ENCODE measurements around the gene PLET1. TPM values are rescaled to one million over a fixed set of nuclear protein-coding genes. Genes with fewer than 3 reads are reported as not detected.

The PLET1 gene, protein sequence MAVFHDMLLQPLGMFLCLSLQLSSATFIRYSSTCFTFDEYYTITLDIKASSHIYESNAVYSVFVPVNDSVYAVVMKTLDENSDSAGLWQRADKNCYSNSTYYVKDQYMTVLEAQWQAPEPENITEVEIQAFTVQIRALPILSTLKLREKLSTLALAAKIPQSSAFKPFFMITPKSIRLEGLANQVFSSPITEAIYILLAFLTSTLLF
- total RNA-seq (2014; rRNA removed; shearing (Covaris generic)), result not detected in 2 replicates
- not detected in 2 replicates for total RNA-seq (2022)
- Bru-seq, nascent RNA, result not detected
- BruChase-seq, experiment 1, labeled RNA remaining after a 6-hour chase, result not detected
- BruChase-seq, experiment 2, labeled RNA remaining after a 2-hour chase, result not detected
- long read RNA-seq, partial matches to known transcripts, result 0 of 4 reads
- long read RNA-seq, other reads (novel, unspliced or antisense), result 4 of 4 reads

GRCh38 chr11:112260490-112260889 is at the start of gene PLET1:
PLET1 (minus strand) TSS chr11:112260860; CDS start chr11:112260589, 271 bp downstream.
- Histone ChIP-seq H2AFZ (ENCODE audit: low read length) (no peak within 1 kb of the TSS), H3K4me3 (ENCODE audit: low read depth, low read length, poor library complexity, severe bottlenecking) (no peak within 1 kb of the TSS), H3K36me3 (ENCODE audit: insufficient read depth, low read length) (no peaks in the 10 kb centered on the region), H3K4me1 (ENCODE audit: insufficient read depth, low read length, poor library complexity, severe bottlenecking) (no peaks in the 10 kb centered on the region), H3K27ac (ENCODE audit: low read depth, low read length, poor library complexity, severe bottlenecking) (no peak within 1 kb of the TSS), H3K79me2 (ENCODE audit: insufficient read depth, low read depth, low read length) (no peaks in the 10 kb centered on the region), H3K4me2 (ENCODE audit: low read length) (no peak within 1 kb of the TSS), H4K20me1 (ENCODE audit: insufficient read depth, low read length) (no peaks in the 10 kb centered on the region), H3K9me2 (ENCODE audit: insufficient read depth, low read length) (no peaks in the 10 kb centered on the region), H3K9me3 (ENCODE audit: low read length) (no peaks in the 10 kb centered on the region)
- BruUV-seq (replicated peaks), result no TSS peak
- no peak for DNase-seq (ENCODE audit: low spot score)
- ChIA-PET CTCF (ENCODE audit: unreplicated experiment) (no interaction called here), POLR2A (no interaction called here)
- intact Hi-C loops (cut with micrococcal nuclease; ENCODE audit: unreplicated experiment), result no loop called here
- TF ChIP-seq CTCF (conservative IDR thresholded peaks at IDR 0.05; ENCODE audit: low read length), result no peak
- TF ChIP-seq EZH2phosphoT487 (IDR thresholded peaks at IDR 0.05; ENCODE audit: borderline replicate concordance, low read depth, low read length), result no peak

DNA sequence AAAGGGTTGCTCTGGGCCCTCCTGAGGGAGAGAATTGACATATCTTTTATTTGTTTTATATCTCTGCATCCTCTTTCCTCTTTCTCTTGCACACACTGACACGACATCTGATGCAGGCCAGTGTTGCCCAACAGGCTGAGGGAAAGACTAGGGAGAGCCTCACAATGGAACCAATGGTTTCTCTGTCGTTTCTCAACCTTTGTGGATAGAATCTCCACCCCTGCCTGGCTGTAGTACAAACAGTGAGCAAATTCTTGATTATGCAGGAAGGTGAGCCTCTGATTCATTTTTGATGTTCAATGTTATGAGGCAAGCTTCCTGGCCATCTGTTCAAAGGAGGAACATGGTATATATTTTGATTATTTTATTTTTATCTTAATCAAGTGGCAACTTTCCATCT is 49.8 kb upstream of the PLET1 start:
- Histone ChIP-seq H3K27ac (ENCODE audit: low read depth, low read length, poor library complexity, severe bottlenecking) (no peak overlapping the region), H3K4me1 (ENCODE audit: insufficient read depth, low read length, poor library complexity, severe bottlenecking) (no peaks in the 10 kb centered on the region), H4K20me1 (ENCODE audit: insufficient read depth, low read length) (no peaks in the 10 kb centered on the region), H3K9me2 (ENCODE audit: insufficient read depth, low read length) (no peaks in the 10 kb centered on the region), H2AFZ (ENCODE audit: low read length) (no peak overlapping the region), H3K36me3 (ENCODE audit: insufficient read depth, low read length) (no peaks in the 10 kb centered on the region), H3K79me2 (ENCODE audit: insufficient read depth, low read depth, low read length) (no peaks in the 10 kb centered on the region), H3K4me2 (ENCODE audit: low read length) (no peak overlapping the region), H3K4me3 (ENCODE audit: low read depth, low read length, poor library complexity, severe bottlenecking) (no peak overlapping the region), H3K9me3 (ENCODE audit: low read length) (no peaks in the 10 kb centered on the region)
- POLR2A ChIA-PET, result no interaction called here
- CTCF ChIA-PET (ENCODE audit: unreplicated experiment), result no interaction called here
- intact Hi-C loops (cut with micrococcal nuclease; ENCODE audit: unreplicated experiment), result no loop called here
- no peak for DNase-seq (ENCODE audit: low spot score)
- no peak for TF ChIP-seq CTCF (conservative IDR thresholded peaks at IDR 0.05; ENCODE audit: low read length)
- TF ChIP-seq EZH2phosphoT487 (IDR thresholded peaks at IDR 0.05; ENCODE audit: borderline replicate concordance, low read depth, low read length), result no peak
- no TSS peak for BruUV-seq (replicated peaks)

DNA sequence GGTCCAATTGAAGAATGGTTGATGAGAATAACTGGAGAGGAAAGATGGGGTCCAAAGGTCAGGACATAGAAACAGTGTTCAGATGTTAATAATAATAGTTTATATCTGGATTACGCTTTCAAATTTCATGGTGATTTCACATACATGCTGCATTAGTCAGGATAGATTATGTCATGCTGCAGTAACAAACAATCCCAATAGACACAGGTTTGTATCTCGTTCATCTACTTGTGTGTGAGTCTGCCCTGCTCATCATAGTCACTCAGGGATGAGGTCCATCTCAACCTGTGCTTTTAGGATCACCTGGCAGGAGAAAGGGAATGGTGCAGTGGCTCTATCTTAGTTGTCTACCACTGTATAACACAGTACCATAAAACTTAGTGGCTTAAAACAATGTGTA is 48.0 kb upstream of the PLET1 start:
- Histone ChIP-seq H3K4me3 (ENCODE audit: low read depth, low read length, poor library complexity, severe bottlenecking) (no peak overlapping the region), H3K79me2 (ENCODE audit: insufficient read depth, low read depth, low read length) (no peaks in the 10 kb centered on the region), H3K4me1 (ENCODE audit: insufficient read depth, low read length, poor library complexity, severe bottlenecking) (no peaks in the 10 kb centered on the region), H4K20me1 (ENCODE audit: insufficient read depth, low read length) (no peaks in the 10 kb centered on the region), H2AFZ (ENCODE audit: low read length) (no peak overlapping the region), H3K4me2 (ENCODE audit: low read length) (no peak overlapping the region), H3K9me3 (ENCODE audit: low read length) (no peaks in the 10 kb centered on the region), H3K9me2 (ENCODE audit: insufficient read depth, low read length) (no peaks in the 10 kb centered on the region), H3K36me3 (ENCODE audit: insufficient read depth, low read length) (no peaks in the 10 kb centered on the region), H3K27ac (ENCODE audit: low read depth, low read length, poor library complexity, severe bottlenecking) (no peak overlapping the region)
- BruUV-seq (replicated peaks), result no TSS peak
- intact Hi-C loops (cut with micrococcal nuclease; ENCODE audit: unreplicated experiment), result no loop called here
- no peak for TF ChIP-seq CTCF (conservative IDR thresholded peaks at IDR 0.05; ENCODE audit: low read length)
- no peak for TF ChIP-seq EZH2phosphoT487 (IDR thresholded peaks at IDR 0.05; ENCODE audit: borderline replicate concordance, low read depth, low read length)
- CTCF ChIA-PET (ENCODE audit: unreplicated experiment), result no interaction called here
- DNase-seq (ENCODE audit: low spot score), result no peak
- POLR2A ChIA-PET, result no interaction called here
